ENCODE measurements around the gene FAAP20.
A peak's percentile ranks its signal among the peaks of the same experiment; 100 is the strongest.

The FAAP20 gene

DNA sequence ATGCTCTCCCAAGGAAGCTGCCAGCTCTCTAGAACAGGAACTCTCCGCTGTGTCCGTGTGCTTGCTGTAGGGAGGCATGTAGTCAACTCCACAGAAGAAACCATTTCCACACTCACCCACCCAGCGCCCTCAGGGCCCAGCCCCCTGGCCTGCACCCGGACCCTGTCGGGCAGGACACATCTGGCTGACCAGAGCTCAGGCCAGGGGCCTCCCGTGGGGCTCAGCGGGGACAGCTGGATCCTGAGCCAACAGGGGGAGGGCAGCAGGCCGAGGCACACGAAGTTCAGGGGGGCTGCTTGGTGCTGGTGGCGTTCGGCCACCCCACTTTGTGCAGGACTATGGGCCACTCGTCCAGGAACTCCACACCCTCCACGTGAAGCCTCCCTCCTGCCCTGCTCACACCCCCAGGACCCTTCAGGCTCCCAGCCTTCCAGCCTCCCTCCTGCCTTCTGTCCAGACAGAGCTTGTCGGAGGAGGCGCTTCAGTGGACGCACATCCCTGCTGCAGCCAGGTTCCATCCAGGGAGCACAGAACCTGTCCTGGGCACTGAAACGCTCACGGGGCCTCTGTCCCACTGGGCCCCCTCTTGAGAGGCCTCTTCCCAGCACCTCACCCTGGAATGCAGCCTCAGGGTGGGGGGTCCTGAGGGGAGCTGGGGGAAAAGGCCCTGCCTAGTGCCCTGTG lies 15.0 kb upstream of the FAAP20 start:
- DNase-seq = no peak

DNA sequence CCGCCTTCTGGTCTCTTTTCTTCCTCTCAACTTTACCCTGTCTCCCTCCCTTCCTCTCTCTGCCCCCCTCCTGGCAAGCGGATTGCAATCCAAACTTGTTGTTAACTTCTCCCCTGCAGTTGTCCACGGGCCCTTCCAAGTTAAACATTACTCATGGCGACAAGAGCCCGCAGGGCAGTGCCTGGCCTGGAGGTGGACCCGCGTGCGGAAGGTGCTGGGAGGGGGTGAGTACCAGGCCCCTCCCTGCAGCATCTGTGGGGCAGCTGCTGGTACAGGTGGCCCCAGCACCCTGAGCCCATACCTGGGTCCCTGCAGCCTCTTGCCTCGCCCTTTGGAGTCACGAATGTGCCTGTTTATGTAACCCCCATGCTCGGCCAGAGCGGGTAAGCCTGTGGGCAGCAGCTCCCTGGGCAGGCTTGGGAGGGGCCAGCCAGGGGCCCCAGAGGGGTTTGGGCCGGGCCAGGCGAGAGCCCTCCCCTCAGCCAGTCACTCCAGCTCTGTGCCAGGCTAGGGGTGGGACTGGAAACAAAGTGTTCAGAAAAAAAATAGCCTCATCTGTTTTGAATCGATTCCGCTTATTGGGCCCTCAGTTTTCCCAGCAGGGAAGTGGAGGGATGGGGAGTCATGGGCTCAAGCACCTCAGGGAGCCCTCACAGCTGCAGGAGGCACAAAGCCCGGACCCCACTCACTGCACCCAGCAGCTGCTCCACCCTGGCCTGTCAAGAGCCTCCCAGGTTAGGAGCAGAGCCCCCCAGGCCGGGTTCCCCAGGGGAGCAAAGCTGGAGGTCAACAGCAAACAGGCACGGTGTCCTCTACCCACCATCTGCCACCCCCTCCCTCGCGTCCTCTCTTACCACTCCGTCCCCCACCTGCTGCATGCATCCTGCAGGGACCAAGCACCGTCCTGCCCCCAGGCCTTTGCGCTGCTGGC lies 14.0 kb upstream of the FAAP20 start:
- no peak for DNase-seq

DNA sequence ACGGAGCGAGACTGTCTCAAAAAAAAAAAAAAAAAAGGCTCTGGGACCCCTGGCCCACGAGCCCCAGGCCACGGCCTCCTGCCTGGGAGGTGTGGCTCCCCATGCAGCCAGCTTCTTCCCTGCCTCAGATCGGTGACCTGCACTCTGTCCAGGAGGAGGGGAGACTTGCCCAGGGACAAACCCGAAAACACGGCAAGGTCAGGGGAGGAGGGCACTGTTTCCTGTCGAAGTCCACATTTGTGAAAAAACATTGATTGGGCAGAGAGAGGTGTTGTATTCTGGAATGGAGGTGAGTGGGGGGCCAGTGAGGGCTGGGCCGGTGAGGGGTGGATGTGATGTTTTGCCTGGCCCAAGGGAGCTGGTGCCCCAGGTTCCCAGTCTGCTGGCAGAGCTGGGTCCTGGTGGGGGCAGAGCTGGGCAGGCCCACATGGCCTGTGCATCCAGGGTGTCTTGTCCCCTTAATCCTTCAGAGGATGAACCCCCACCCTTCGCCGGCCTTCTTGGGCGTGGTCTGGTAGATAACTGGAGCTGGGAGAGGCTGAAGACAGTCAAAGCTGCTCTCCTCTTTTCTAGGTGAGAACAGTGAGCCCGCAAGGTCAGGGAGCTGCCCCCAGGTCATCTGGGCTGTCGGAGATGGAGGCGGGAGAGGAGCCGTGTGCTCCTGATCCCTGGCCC lies 12.4 kb upstream of the FAAP20 start:
- no peak for DNase-seq

DNA sequence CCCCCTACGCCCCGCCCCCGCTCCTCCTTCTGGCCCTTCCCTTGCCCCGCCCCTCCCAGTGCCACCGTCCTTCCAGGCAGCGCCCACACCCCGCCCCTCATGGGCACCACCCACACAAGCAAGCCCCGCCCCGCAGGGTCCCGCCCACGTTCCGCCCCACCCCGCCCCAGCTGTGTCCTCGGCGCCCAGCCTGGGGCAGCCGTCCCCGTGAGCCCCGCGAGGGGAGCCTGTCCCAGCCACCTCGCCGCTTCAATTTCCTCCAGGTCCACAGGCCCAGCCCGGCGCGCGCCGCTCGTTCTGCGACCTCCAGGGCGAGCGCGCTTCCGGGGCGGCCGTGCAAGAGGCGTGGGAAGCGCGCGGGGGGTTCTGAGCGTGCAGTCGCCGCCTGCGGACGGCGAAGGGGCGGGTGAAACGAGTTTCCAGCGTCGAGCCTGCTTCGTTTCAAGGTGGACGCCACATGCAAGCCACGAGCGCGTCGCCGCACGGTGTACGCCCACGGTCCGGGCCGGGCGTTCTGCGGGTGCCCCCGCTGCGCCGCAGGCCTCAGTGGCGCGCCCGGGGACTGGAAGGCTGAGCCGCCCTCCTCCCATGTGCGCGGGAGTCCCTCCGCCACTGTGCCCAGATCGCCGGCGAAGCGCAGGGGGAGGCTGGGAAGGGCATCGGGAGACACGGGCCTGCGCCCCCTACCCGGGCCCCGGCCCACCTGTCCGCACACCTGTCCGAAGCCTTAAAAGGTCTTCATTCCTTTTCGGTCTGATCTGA lies 10.8 kb upstream of the FAAP20 start:
- no peak for DNase-seq

DNA sequence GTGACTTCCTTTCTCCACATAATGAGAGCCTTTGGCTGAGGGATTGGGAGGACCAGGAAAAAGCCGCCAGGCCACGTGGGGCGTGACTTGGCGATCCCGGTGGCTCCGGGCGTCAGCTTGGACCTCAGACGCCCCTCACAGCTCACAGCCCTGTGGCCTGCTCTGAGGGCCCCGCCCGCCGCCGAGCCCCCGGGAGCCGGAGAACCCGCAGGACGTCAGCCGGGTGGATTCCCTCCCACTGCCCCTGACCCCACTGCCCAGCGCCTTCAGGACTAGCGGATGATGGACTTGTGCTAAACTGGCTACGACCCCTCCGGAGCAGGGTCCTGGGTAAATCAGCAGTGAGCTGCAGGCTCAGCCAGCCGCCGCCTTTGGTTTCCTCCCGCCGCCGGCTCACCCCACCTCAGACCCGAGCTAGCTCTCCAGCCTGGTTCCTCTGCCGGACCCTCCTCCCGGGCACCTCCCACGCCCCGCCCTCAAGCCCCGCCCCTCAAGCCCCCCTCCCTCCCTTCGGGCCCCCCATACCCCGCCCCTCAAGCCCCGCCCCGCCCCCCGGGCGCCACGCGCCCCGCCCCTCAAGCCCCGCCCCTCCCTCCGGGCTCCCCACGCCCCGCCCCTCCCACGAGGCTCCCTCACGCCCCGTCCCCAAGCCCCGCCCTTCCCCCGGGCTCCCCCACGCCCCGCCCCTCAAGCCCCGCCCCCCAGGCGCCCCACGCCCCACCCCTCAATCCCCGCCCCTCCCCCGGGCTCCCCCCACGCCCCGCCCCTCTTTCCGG lies 10.0 kb upstream of the FAAP20 start:
- no peak for DNase-seq

DNA sequence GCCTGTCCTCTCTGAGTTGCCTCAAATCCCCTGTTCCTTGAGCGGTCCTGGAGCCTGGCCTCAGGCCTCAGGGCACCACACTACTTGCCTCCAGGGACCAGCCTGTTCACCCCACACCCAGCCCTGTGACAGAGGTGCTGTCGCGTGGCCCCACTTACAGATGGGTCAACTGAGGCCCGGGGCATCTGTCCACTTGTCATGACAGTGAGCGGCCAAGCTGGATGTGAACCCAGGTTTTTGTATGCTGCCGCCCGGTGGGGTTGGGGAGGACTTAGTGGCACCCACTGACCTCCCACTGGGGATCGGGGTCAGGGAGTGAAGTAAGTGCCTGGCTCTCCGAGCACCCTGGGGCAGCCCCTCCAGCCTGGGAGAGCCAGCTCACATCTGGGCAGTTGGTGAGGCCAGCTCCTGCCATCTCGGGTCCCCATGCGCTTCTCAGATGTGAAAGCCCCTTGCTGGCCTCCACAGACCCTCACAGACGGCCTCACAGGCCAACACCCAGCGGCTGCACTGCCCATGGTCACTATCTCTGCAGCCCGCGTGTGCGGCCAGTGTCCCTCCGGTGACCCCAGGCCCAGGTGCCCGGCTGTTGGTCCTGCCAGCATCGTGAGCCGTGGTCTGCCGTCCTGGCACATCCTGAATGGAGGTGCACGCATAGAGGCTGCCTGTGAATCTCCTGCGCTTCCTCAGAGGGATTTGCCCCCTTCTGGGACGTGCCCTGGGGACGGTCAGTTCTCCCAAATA lies 9.3 kb upstream of the FAAP20 start:
- DNase-seq = no peak

DNA sequence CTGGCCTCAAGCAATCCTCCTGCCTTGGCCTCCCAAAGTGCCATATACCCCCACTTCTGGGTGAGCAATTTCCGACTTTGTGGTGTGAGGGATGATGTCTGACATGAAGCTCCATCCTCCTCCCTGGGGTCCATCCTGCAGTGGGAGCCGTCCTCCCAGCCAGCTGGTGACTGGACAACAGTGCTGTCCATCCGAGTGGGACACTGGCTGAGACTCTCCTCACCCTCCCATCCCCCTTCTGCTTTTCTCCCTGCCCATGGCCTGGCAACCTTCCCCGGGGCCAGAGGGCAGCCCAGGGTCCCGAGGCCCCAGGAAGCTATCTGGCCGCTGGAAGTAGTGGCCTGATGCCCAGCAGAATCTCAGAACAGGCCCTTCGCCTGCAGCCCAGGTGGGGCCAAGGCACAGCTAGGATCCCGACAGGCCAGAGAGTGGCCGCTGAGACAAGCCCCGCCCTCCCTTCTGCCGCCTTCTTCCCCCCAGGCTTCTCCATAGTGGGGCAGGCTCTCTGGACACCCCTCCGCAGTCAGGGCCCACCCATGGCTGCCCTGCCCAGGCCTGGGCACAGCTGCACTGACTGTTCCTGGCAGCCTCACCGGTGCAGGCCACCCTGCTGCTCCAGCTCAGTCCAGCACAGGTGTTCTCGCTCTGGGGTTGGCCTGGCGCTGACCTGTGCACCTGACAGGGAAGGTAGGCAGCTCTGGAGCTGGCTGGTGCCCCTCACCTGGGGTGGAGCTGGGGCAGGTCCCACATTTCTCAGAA lies 8.4 kb upstream of the FAAP20 start:
- no peak for DNase-seq

DNA sequence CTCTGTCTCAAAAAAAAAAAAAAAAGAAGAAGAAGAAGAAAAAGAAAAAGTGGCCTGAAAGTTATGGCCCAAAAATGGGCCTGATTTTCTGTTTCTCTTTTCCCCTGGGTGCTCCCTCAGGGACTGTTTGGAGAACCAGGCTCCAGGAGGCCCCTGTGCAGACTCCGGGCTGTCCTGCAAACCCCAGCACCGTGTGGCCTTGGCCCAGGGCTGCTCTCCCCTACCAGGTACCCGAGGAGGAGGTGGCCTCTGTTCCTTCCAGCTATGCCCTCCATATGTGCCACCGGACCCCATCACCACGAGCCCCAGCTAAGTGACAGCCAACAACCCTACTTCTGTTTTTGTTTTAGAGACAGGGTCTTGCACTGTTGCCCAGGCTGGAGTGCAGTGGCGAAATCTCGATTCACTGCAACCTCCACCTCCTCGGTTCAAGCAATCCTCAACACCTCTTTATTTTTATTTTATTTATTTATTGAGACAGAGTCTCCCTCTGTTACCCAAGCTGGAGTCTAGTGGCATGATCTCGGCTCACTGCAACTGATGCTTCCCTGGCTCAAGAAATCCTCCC lies 7.5 kb upstream of the FAAP20 start:
- no peak for DNase-seq

DNA sequence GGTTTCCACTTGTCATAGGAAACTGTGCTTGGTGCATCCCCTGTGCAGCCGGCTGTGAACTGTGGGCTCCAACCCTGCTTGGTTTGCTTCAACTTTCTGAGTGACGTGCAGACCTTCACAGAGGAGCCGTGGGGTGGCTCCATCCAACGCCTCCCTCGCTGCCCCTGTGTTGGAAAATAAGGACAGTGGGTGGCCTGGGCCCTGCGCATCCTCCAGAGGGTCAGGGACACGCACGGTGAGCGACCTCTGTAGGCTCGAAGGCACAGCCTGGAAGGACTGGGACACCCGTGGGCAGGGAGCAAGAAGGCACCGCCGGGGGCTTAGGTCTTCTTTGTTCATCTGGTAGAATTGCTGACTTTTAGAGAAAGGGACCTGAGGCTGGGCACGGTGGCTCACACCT lies 6.5 kb upstream of the FAAP20 start:
- no peak for DNase-seq

DNA sequence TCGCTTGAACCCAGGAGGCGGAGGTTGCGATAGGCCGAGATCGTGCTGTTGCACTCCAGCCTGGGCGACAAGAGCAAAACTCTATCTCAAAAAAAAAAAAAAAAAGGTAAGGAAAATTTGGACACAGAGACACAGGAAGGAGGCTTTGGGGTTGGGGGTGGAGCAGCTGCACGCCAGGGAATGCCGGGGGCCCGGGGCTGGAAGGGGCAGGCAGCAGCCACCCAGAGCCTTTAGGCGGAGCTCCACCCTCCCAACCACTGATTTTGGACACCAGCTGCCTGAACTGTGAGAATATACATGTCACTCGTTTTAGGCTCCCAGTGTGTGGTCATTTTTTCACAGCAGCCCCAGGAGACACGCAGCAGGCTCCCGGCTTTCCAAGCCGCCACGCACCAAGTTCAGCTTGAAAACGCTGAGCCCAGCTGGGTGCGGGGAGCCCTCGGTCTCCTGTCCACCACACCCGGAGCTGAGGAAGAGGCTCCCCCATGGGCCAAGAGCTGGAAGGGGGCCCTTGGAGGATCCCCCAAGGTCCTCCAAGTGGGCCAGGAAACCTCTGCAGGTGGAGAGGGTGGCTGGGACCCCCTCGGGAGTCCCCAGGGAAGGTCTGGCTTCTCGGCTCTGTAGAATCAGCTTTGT lies 5.9 kb upstream of the FAAP20 start:
- no peak for DNase-seq

DNA sequence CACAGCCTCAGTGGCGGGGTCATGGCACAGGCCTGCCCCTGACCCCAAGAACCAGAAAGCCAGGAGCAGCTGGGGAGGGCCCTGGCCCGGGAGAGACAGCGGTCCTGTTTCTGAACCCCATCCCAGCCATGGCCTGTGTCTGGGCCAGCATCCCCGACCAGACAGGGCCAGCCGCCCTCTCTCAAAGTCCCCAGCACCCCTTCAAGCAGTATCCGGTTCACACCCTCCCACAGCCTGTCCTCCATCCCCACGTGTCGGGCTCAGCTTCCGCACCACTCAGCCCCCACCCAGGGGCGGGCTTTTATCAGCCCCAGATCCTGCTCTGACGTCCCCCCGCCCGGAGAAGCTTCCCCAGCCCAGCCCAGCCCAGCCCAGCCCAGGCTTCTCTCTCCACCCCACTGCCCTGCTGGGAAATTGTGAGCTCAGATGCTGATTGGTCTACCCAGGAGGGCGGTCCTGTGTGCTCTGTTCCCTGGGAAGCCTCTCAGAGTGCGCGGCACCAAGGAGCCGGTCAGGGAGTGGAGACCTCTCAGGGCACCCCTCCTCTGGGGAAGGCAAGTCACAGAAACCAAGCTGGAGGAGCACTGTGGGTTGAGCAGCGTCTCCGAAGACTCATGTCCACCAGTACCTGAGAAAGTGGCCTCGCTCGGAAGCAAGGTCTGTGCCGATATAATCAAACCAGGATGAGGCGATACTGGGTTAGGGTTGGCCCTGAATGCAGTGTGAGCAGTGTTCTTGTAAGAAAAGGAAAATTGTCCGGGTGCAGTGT lies 4.7 kb upstream of the FAAP20 start:
- no peak for DNase-seq

DNA sequence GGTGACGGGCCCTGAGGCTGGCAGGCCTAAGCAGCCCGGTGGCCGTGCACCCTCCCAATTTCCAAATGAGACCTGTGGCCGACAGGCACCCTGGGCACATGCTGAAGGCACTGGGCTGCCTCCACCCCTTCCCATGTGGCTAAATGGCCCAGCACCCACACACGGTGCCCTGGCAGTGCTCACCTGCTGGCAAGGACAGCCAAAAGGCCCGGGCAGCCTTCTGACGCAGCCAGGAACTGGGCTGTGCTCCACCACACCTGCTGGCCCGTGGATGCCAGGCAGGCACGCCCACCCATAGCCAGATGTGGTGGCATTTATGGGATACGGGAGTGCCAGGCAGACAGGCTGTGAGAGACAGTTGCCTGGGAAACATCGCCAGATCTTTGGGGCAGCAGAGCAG lies 4.0 kb upstream of the FAAP20 start:
- DNase-seq = no peak

DNA sequence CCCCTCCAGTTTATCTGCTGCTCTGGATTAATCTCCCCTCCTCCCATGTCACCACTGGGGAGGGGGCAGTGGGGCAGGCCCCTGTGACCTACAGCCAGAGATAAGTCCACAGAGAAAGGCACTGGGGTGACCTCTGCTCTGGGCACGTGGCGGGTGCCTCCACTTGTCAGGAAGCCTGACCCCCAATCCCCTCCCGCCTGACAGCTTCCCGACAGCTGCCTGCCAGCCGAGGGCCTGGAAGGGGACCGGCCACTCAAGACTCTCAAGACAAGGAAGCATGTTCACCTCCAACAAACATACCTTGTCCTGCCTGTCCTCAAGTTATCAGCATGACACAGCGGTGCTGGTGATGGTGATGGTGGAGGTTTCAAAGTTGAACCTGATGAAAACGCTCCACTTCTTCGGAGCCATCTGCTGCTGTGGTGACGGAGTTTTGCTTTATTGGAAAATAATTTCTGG lies 3.2 kb upstream of the FAAP20 start:
- DNase-seq = no peak

DNA sequence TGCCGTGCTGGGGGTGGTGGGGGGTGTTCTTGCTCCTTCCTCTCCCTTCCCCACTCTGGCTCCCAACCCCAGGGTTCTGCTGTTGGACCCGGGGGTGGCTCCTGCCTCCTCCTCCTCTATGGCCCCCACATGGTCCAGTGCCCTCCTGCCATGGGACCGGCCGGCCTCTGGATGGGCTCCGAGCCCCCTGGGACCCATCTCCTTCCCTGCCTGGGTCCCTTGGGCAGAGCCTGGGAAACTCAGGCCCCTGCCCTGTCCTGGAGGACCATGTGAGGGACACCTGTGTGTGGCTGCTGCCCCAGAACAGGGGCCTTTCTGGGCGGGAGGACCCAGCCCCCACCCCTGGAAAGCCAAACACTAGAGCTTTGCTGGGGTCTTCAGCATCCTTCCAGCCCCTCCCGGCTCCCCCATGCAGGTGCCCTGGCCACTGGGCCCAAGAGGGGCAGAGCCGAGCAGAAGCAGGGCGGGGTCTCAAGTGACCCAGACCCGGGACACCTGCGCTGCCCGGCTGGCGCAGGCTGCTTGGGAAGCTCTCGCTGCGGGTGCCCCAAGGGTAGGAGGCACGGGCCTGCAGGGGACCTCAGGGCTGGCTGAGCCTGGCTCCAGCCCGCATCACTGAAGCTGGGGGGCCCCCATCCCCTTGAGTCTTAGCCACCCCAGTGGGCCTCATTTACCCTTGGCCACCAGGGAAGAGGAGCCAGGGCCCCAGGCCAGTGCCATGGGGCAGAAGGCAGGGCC lies 2.5 kb upstream of the FAAP20 start:
- no peak for DNase-seq

DNA sequence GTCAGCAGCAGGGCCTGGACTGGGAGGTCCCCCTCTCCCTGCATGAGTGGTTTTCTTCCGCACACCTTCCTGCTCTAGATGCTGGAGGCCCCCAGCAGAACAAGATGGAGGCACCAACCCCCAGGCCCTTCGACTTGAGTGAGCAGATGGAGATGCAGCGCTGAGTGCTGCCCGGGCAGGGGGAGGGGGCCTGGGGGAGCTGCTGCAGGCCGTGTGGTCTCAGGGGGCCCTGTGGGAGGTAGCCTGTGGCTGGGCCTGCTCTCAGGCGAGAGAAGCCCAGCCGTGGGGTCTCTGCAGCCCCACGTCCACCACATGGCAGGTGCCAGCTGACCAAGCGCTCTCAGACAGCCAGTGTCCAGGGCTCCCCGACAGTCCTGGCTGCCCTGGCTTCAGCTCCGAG lies 1.2 kb upstream of the FAAP20 start:
- no peak for DNase-seq

DNA sequence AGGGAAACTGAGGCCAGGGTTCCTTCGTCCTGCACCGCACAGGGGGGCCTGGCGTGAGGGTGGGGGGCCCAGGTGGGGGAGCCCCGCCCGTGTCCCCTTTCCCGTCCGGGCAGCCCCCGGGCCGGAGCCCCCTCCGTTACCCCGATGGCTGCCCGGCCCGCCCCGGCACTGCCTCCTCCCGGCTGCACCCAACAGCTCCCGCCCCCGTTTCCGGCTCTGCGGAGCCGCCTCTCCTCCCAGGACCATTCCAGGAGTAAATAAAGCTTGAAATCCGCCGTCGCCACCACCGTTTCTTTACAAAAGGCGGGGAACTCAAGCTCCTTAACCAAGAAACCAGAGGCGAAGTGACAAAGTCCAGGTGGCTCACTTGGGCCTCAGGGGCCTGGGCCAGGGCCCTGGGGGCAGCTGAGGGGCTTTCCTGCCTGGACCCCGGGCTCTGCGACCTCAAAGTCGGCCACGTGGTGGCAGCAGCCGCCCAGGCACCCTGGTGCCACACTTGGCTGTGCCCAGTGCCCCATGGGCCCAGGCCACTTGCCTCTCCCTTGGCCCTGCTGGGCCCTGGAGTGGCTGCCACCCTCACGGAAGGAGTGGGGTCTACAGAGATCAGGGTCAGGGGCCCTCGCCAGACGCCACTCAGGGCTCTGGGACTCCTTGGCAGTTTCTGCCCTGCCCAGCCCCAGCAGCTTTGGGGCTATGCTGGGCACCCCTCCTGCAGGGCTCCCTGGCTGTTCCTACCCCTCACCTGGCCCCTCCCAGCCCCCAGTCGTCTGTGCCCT lies 514 bp upstream of the FAAP20 start:
- DNase-seq = peak; percentile 72

DNA sequence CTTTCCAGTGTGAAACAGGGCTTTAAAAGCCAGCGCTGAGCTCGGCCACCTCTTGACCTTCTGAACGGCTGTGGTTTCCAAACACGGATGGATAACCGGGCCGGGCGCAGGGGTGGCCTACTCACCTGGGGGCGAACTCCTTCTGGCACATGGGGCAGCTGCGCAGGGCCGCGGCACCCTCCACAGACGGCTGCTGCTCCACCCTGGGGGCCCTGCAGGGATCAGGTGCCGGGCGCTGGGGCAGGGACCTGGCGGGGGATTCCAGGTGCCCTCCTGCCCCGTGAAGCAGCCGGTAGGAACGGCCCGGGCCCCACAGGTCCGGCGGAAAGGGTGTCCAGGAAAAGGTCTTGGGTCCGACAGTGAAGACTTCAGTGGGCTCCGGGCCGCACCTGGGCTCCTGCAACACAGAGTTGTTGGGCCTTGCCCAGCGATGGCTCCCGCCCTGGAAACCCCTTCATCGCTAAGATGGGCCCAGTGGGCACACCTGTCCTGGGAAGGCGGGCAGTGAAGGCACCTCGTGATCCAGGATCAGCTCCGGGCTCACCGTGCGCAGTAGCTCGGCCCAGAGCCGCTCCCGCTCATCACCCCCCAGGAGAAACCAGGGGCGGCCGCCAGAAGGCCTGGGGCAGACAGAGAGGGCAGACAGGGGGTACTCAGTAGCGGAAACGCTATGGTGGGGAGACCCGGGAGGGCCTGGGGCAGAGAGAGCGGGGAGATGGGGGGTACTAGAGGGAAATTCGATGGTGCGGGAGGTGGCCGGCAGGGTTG lies 874 bp downstream of the FAAP20 start:
- DNase-seq = no peak

Data from KG1 (cell line).